HG02970 (cell line): ENCODE data around the gene ABLIM2.

Experiments
- ATAC-seq: cut with Tn5 transposase; IDR thresholded peaks from one replicate; pipeline ENCODE4 v1.9.1; 2021; ENCODE audit warnings: mild to moderate bottlenecking, moderate library complexity, moderate number of reproducible peaks; ENCODE audit not compliant: unreplicated experiment, low FRiP score

The ABLIM2 gene

GRCh38 chr4:8090744-8091301 is 67.8 kb downstream of the ABLIM2 start:
- ATAC-seq, result no peak

- no peak for ATAC-seq
These were observed 68.3 kb downstream of the ABLIM2 start for GRCh38 chr4:8090312-8090711.

- ATAC-seq, result no peak
These were observed 68.8 kb downstream of the ABLIM2 start for GRCh38 chr4:8089862-8090261.

- ATAC-seq, result no peak
These were observed 69.6 kb downstream of the ABLIM2 start for GRCh38 chr4:8088966-8089491.

GRCh38 chr4:8087921-8088495 is 70.6 kb downstream of the ABLIM2 start:
- ATAC-seq, result no peak

- ATAC-seq, result no peak
These were observed 71.7 kb downstream of the ABLIM2 start for GRCh38 chr4:8086783-8087445.

GRCh38 chr4:8085491-8086117 is 73.0 kb downstream of the ABLIM2 start:
- ATAC-seq, result no peak

GRCh38 chr4:8084712-8085490 is 73.7 kb downstream of the ABLIM2 start:
- no peak for ATAC-seq

GRCh38 chr4:8084031-8084660 is 74.5 kb downstream of the ABLIM2 start:
- no peak for ATAC-seq

GRCh38 chr4:8083086-8083825 is 75.4 kb downstream of the ABLIM2 start:
- no peak for ATAC-seq

GRCh38 chr4:8082517-8083055 is 76.0 kb downstream of the ABLIM2 start:
- no peak for ATAC-seq

- ATAC-seq, result no peak
These were observed 76.7 kb downstream of the ABLIM2 start for GRCh38 chr4:8081621-8082516.

- no peak for ATAC-seq
These were observed 77.4 kb downstream of the ABLIM2 start for GRCh38 chr4:8081171-8081570.

GRCh38 chr4:8080754-8081065 is 77.9 kb downstream of the ABLIM2 start:
- ATAC-seq, result no peak

GRCh38 chr4:8079916-8080753 is 78.5 kb downstream of the ABLIM2 start:
- no peak for ATAC-seq

GRCh38 chr4:8079031-8079885 is 79.4 kb downstream of the ABLIM2 start:
- no peak for ATAC-seq

GRCh38 chr4:8078610-8079015 is 80.0 kb downstream of the ABLIM2 start:
- no peak for ATAC-seq
